NOMO-1 (cell line): ENCODE measurements around the gene TOM1L2.

Source experiments
- DNase-seq, 2 experiments: peaks; one replicate each; lab custom pipeline; 2025; ENCODE audit not compliant: unreplicated experiment in 2 of 2; lab: John Stamatoyannopoulos, UW

The TOM1L2 gene

GRCh38 chr17:17837966-17838962 is 133.9 kb downstream of the TOM1L2 start:
- DNase-seq, result peak; percentile 31 to 59

- DNase-seq, result no peak
These were observed 134.8 kb downstream of the TOM1L2 start for GRCh38 chr17:17837380-17837821.

DNA sequence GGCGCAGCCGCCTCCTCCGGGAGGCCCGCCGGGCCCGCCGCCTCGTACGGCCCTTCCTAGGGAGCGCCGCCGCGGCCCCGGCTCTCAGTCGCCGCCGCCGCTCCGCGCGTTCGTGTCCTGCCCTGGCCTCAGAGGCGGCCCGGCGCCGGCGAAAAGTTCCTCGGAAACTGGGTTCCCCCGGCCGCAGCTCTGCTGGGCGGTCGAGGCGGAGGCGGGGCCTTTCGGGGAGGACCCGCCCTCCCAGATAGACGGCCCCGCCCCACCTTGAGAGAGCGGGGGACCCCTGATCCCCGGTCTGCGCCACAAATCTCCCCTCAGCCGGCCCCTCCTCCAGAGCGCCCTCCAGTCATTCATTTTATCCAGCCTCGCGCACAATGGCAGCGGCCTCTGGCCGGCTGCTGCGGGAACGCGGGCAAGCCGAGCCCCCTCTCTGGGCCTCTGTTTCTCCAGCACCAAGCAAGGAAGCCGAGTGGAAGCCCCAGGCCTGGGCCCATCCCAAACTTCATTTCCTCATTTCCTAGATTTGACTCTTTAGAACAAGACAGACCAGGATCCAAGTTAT is 135.3 kb downstream of the TOM1L2 start, which contains the start of gene SREBF1:
Gene SREBF1, minus strand, starts transcription at position 169 of the 562 bp plus-strand sequence. CDS start 169 bp downstream, outside the sequence.
- DNase-seq, result peak; percentile 28 to 46

DNA sequence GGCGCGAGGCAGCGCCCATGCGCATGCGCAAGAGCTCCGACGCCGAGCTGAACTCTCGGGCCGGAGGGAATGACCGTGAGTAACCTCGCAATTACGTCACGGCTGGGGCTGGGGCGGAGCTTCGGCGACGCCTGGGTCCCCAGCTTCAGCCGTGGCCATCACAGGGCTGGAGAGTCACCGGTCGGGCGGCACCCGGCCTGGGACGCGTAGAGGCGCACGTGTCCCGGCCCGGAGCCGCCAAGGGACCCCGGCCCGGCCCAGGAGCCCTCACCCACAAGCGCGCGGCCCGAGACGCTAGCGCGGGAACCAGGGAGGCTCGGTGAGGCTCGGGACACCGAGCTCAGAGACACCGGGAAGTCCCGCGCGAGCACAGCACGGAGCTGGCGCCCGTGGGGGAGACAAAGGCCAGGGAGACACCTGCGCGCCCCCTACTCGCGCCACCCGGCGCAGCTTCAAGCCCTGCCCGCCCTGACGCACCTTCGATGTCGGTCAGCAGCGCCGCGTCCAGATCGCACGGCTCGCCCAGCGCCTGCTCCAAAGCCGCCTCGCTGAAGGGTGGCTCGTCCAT is 135.9 kb downstream of the TOM1L2 start:
- peak; percentile 91 to 95 for DNase-seq

DNA sequence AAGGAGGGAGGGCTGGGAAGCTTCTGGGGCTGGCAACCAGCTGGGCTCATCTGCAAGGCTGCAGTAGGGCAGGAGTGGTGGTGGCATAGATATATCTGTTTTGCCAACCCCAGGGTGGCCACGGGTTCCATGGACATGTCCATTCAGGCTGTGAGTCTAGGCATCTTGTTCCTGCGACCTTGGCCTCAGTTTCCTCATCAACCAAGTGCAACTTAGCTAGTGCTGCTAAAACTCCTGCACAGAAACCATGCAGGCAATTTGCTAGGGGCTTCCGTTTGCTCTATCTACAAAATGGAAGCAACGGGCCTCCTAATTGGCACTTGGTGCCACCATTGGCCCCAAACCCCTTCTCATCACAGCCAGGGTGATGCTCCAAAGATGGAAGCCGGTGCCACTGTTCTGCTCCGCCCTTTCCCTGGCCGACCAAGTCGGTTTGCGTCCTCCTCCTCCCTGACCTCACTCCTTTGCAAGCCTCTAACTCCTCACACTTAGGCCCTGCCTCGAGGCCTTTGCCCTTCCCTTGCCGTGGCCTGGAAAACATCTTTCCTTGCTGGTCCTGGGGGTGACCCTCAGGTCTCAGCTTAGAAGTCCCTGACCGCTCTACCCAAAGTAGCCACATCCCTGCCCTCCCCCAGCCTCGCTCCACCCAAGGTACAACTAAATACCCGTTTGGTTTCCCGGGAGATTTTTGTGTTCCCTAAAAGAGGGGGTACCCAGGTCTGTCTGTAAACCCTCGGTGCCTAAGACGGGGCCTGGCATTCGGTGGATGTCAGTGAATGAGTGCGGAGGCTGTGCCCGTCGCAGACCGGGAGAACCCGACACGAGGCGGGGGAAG is 136.6 kb downstream of the TOM1L2 start:
- no peak for DNase-seq

- DNase-seq, result no peak
These were observed 137.2 kb downstream of the TOM1L2 start for GRCh38 chr17:17834974-17835373.

GRCh38 chr17:17833658-17834357 is 138.4 kb downstream of the TOM1L2 start:
- no peak for DNase-seq

- no peak for DNase-seq
These were observed 140.2 kb downstream of the TOM1L2 start for GRCh38 chr17:17832032-17832363.

DNA sequence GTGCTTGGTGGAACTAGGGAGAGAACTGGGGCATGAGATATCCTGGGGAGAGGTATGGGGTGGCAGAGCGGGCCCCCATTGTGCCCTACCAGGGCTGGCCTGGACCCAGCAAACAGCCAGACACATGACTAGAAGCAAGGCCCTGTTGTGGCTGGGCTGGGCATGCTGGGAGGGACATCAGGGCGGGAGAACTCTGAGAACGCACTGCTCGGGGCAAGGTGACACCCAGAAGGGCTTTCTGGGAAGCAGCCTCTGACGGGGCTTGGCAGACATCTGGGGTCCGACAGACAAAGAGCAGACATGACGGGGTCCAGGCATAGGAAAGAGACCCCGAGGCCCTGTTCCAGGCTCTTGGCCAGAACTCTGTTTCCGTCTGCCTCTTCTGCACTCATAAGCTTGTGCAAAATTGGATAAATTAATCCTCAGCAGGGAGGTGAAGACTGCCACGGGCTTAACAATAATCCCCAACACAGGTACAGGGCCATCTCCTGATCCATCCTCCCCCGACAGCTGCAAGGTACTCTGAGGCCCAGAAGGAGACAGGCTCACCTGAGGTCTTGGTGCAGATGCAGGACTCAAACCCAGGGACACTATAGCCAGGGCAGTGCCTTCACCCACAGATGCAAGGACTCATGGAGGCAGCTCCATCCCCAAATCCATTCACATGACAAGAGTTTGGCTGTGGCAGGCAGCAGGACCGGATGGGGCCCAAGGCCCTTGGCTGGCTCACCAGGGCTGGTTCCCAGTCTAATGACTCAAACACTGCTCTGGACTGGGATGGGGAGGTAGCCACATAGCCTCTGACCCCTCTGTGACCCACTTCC is 140.8 kb downstream of the TOM1L2 start:
- DNase-seq, result no peak

DNA sequence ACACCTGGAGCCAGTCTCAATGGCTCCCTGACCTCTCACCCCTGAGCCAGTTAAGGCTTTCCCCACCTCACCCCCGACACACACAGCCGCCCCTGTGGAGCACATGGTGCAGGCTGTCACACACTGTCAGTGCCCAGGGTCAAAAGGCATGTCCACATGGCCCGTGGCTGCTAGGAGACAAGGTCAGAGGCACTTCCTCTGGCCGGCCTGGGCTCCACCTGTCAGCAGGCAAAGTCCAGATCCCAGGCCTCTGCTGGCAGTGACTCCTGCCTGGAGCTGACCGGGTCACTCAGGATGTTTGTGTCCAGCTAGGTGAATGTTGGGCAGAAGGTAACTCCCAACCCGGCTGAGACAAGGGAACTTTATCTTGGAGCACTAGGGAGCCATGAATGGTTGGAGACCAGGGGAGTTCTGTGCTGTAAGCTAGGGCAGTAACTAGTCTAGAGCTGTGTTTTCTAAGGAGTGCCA is 141.4 kb downstream of the TOM1L2 start:
- no peak for DNase-seq

GRCh38 chr17:17830269-17830567 is 142.0 kb downstream of the TOM1L2 start:
- DNase-seq, result no peak

DNA sequence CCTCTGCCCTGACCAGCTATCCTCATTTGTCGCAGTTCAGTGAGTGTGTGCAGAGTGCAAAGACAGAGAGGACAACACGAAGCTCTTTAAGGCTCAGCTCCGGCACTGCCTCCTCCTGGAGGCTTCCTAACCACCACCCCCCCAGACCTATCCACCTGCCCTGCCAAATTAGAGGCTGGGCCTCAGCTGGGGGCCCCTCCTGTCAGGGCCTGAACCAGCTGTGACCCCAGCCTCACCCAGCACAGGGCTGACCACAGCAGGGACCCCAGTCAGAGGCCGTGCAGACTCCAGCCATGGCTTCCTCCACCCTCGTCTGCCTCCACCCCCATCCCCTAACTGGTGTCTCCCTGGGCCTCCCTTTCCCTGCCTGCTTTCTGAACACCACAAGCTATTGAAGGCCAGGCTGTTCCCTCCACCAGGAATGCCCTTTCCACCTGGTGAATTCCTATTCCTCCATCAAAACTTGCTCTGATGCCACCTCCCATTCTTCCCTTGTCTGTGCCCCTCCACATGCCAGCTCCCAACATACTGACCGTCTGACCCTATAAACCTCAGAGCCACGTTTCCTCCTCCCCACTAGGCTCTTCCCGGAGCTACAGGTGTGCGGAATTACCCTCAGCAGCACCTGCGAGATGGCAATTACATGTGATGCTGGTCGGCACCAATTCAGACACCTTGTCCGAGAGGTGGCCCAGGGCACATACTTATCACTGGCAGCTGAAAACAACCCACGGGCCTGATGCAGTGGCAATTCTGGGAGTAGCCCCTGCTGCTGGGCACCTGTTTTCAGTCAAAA is 144.2 kb downstream of the TOM1L2 start:
- no peak for DNase-seq

- DNase-seq, result no peak
These were observed 145.0 kb downstream of the TOM1L2 start for GRCh38 chr17:17826942-17827785.

DNA sequence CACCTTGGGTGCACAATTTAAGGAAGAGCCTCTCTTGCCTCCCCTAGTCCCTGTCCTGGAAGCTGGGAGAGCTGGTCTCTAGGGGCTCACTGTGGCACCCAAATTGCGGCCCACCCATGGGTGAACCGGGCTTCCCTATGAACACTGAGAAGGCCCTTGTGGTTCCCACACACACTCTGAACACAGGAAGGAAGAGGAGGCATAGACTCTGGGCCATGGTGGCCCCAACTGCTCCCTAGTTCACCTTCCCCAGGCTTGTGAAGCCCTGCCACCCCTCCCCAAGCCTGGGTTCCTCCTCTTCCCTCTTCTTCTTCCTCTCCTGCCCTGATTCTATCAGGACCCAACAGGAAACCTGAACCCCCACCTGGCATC is 145.9 kb downstream of the TOM1L2 start:
- no peak for DNase-seq

DNA sequence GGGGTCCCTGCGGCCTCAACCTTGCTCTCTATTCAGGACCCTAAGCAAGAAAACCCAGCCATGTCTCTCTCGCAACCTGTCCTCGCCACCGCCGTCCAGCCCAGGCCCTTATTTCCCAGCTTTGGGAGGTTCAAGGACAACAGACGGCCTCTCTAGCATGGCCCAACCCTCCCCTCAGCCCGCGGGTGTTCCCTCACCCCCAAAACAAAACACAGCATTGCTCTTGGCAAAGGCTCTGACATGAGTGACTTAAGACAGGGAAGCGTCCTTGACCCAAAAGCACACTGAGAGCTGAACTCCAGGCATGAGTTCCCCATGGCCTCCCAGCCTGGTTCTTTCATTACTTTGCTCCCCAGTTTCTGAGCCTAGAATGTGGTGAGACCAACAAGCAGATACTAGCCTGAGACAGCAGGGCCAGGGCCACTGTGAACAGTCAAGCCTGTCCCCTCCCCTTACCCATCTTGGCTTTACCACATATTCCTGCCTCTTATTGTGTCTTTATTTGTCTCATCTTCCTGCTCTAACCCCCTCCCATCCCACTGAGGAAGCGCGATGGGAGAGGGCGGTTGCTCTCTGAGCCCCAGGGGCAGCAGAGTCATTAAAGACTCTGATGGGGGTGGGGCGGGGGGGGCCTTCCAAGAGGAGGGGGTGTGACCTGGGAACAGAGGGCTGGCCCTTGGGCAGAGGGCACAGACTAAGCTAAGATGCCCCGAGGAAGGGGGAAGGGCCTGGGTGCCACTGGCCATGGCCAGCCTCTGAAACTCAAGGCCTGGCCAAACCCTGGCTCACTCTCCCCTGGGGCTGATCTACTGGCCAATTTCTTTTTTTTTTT is 147.2 kb downstream of the TOM1L2 start:
- no peak for DNase-seq

DNA sequence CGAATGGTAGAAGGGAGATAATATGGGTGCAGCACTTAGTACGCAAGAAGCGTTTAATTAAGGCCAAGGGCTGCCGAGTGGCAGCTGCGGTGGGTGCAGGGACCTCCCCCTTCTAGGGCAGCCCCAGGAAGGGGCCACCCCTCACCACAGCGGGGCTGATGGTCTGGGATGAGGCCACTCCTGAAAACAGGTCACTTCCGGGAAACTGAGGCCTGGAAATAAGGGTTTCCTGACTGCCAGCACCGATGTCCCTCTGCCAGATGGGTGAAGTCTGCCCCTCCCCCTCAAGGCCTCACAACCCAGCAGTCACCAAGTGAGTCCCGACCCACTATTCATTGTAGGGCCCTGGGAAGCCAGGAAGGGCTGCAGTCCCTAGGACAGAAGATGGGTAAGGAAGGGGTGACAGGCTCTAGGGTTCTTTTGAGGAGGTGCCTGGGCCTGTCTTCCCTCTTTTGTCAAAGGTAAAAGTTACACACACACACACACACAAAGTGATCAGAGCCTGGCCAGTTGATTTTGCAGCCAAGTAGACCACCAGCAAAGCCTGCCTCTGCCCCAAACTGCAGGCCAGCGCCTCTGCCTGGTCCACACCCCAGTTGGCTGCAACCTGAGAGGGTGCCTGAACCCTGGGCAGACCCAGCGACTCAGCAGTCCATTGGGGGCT is 147.9 kb downstream of the TOM1L2 start:
- DNase-seq, result no peak
